Measurements from ENCODE around the gene CTDSPL. TPM values are rescaled to one million over a fixed set of nuclear protein-coding genes. Genes with fewer than 3 reads are reported as not detected.

CTDSPL gene
- polyA plus RNA-seq, 1 experiment = 40.4 TPM

GRCh38 chr3:38027466-38028465, 166.1 kb downstream of the CTDSPL start:
- ChIA-PET POLR2A (no interaction called here), CTCF (no interaction called here)
- no peak overlapping the region for H3K4me3 ChIP-seq (ENCODE audit: low read depth, low read length)
- DNase-seq (ENCODE audit: low read depth, low spot score) = no peak
- no peaks in the 10 kb centered on the region for H3K27me3 ChIP-seq (ENCODE audit: control insufficient read depth, insufficient read depth, low read length)
- no peaks in the 10 kb centered on the region; the same call in 1 of the 2 replicates for H3K9me3 ChIP-seq (ENCODE audit: control insufficient read depth, insufficient read depth, low read length)
- TF ChIP-seq CTCF (IDR thresholded peaks at IDR 0.05; ENCODE audit: low read depth, low read length) = no peak
- no peak overlapping the region for H3K27ac ChIP-seq (ENCODE audit: low read depth, low read length)

GRCh38 chr3:38028621-38029361, 167.1 kb downstream of the CTDSPL start:
- TF ChIP-seq CTCF (IDR thresholded peaks at IDR 0.05; ENCODE audit: low read depth, low read length) = no peak
- H3K4me3 ChIP-seq (ENCODE audit: low read depth, low read length) = peak overlapping the region; percentile 64
- DNase-seq (ENCODE audit: low read depth, low spot score) = no peak
- POLR2A ChIA-PET = interaction anchor here (1.0 kb wide), 1 partner anchor 136 kb away, joined by 3 read pairs; no protein-coding TSS in a partner anchor
- no peak overlapping the region for H3K27ac ChIP-seq (ENCODE audit: low read depth, low read length)
- CTCF ChIA-PET = interaction anchor here (1.4 kb wide), 1 partner anchor 25 kb away, joined by 4 read pairs; no protein-coding TSS in a partner anchor
- no peaks in the 10 kb centered on the region; the same call in 1 of the 2 replicates for H3K9me3 ChIP-seq (ENCODE audit: control insufficient read depth, insufficient read depth, low read length)
- no peaks in the 10 kb centered on the region for H3K27me3 ChIP-seq (ENCODE audit: control insufficient read depth, insufficient read depth, low read length)

GRCh38 chr3:38029400-38030125, 167.9 kb downstream of the CTDSPL start, which contains the start of gene PLCD1:
Gene PLCD1 (minus strand): TSS chr3:38029642. CDS start chr3:38029539, 103 bp downstream.
- no peaks in the 10 kb centered on the region; the same call in 1 of the 2 replicates for H3K9me3 ChIP-seq (ENCODE audit: control insufficient read depth, insufficient read depth, low read length)
- peak within 1 kb of the TSS; percentile 64 for H3K4me3 ChIP-seq (ENCODE audit: low read depth, low read length)
- ChIA-PET POLR2A (interaction anchor here (1.0 kb wide), 1 partner anchor 135 kb away, joined by 3 read pairs; no protein-coding TSS in a partner anchor), CTCF (interaction anchor here (0.6 to 1.4 kb wide), 2 partner anchors 22 to 26 kb away, joined by 4 to 6 read pairs; no protein-coding TSS in a partner anchor)
- no peak for TF ChIP-seq CTCF (IDR thresholded peaks at IDR 0.05; ENCODE audit: low read depth, low read length)
- H3K27me3 ChIP-seq (ENCODE audit: control insufficient read depth, insufficient read depth, low read length) = no peaks in the 10 kb centered on the region
- DNase-seq (ENCODE audit: low read depth, low spot score) = no peak
- no peak within 1 kb of the TSS for H3K27ac ChIP-seq (ENCODE audit: low read depth, low read length)

GRCh38 chr3:38030126-38031021, 168.7 kb downstream of the CTDSPL start:
- POLR2A ChIA-PET = no interaction called here

More at GRCh38 chr3:38030126-38031021, 168.7 kb downstream of the CTDSPL start:
- no peak for DNase-seq (ENCODE audit: low read depth, low spot score)
- H3K9me3 ChIP-seq (ENCODE audit: control insufficient read depth, insufficient read depth, low read length) = no peaks in the 10 kb centered on the region; the same call in 1 of the 2 replicates
- H3K27me3 ChIP-seq (ENCODE audit: control insufficient read depth, insufficient read depth, low read length) = no peaks in the 10 kb centered on the region
- peak overlapping the region; percentile 64 for H3K4me3 ChIP-seq (ENCODE audit: low read depth, low read length)
- no peak for TF ChIP-seq CTCF (IDR thresholded peaks at IDR 0.05; ENCODE audit: low read depth, low read length)
- CTCF ChIA-PET = interaction anchor here (0.6 to 1.4 kb wide), 2 partner anchors 22 to 27 kb away, joined by 4 to 6 read pairs; no protein-coding TSS in a partner anchor
- no peak overlapping the region for H3K27ac ChIP-seq (ENCODE audit: low read depth, low read length)

Measured in AG04450 (cell line).